GM18499 (cell line): ENCODE measurements around the gene SLC17A9.
"Not testable (repeated sequence)": the region's sequence is repeated elsewhere in the genome, so short reads cannot be mapped to it uniquely, and the experiment has no call there.

Source experiments
- ATAC-seq: cut with Tn5 transposase; IDR thresholded peaks from one replicate; pipeline ENCODE4 v1.9.1; 2021; ENCODE audit warnings: moderate number of reproducible peaks; ENCODE audit not compliant: insufficient read depth, unreplicated experiment

Gene SLC17A9

DNA sequence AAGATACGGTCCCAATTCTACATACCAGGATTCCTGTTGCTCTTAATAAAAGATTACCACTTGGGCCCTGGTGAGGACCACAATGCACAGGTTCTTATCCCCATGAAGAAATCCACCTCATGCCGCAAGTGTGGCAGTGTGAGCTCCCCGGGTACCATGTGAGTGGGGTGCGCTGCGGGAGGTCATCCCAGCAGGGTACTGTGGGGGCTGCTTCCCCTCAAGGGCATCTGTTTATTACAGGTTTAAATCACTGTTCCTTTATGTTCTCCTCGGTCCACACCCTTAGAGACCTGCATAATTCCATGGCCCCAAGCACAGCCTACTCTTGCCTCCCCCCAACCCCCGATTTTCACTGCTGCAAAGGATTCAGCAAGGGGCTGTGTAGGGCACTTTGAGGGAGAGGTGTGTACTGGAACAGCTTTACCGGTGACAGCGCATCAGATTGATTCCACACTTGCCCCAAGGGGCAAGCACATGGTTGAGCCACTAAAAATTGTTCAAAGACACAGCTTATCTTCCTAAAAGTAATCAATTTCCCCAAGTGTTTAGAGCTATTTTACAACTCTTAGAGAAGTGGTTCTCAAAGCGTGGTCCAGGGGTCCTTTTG, 32.4 kb upstream of the SLC17A9 start:
- no peak for ATAC-seq

DNA sequence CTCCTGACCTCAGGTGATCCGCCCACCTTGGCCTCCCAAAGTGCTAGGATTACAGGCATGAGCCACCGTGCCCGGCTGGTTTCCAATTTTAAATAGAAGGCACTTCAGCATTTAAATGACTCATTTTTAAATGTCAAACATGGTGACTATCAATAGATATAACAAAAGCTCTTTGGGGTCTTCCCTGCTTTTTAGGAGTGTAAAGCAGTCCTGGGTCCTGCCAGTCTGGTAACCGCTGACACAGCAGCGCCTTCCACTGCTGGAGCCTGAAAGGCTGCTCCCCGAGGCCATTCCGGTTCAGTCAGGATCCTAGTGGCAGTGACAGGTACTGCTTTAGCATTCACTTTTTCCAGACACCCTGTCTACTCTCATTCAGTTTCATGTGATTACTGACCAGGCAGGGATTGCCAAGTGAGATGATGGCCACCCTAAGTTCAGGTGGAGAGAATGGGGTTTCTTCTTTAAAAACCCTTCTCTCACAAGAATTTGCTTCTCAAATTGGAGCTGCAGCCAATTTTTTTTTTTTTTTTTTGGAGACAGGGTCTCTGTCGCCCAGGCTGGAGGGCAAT, 31.3 kb upstream of the SLC17A9 start:
- no peak for ATAC-seq

DNA sequence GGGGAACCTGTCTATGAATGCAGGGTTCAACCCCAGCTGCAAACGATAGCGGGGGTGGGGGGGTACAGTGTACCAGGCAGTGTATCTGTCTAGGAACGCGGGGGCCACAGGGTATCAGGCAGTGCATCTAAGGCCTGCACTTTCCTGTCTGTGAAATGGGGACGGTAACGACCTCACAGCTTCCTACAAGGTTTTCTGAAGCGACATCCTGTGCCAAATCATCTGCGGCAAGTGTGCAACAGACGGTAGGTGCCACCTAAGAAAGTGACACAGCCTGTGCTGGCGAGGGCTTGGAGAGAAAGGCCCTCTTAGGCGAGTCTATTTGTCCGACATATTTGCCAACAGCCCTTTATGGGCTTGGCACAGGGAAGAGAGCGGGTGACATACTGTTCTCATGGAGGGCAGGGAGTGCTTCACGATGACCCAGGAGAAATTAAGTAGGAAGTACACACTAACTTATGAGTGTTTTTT, 30.0 kb upstream of the SLC17A9 start:
- no peak for ATAC-seq

DNA sequence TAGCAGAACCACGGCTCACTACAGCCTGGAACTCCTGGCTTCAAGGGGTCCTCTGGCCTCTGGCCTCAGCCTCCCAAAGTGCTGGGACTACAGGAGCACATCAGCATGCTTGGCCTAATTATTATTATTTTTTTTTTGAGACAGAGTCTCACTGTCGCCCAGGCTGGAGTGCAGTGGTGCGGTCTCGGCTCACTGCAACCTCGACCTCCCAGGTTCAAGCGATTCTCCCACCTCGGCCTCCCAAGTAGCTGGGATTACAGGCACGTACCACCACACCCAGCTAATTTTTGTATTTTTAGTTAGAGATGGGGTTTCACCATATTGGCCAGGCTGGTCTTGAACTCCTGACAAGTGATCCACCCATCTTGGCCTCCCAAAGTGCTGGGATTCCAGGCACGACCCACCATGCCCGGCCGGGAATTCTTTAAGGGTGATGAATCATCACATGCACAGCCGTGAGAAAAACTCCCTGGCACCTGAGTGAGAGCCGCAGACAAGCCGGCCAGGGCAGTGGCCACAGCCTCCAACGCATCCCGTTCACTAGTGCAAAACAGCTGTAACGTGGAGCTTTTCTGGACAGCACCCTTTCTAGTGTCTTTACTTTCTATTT, 29.3 kb upstream of the SLC17A9 start:
- ATAC-seq, result not testable (repeated sequence)

DNA sequence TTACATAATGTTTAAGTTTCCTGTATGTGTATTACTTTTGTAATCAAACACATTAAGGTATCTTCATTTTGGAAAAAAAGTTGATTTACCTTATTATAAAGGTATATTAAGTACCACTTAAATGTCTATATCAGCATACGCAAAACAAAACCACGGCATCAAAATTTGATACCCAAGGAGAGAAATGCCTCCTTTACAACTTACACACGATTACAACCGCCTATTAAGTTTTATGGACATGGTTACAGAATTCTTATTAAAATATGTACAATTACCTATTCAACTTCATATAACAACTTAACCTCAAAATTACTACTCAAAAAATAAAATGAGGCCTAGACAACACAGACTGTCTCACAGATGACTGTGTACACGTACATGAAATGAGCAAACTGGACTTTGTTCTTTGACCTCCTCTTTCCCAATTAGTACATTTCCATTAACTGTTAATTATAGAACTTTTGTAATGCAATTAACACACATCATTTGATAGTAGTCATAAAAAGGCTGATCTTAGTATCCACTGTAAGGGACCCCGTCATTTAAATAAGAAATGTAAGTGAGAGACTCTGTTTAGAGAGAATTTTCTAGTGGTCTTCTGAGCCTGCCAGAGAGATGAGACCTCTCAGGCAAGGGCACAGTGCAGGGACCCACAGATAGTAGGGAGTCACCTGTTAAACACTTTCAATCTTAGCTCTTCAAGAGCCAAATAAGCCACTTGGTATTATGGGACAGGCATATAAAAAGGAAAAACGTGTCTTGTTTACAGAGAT, 28.7 kb upstream of the SLC17A9 start:
- ATAC-seq, result no peak

DNA sequence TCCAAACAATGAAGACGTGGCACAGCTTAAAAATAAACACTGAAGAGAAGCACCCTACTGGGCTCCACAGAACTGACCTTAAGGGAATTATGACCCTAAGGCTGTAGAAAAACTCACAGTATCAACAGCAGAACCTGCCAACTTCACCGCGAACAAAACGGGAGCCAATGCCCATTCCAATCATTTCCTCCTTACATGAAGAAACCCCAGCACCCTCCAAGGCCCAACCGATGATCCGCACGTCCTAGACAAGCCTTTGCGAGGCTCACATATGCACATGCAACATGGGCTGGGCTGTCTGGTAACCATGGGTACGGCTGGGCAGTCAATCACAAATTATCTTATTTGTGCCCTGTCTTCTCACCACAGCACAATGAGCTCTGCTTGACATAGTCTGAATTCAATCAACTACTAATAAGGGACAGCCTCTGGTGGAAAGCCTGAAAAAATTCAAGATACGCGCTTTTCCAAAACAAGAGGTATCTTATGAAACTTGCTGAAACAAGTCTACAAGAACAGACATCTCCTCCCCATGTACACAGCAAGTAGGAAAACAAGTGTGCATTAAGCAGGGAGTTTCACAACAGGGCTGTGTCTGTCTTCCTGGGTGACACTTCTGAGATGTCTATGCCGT, 27.9 kb upstream of the SLC17A9 start:
- no peak for ATAC-seq

DNA sequence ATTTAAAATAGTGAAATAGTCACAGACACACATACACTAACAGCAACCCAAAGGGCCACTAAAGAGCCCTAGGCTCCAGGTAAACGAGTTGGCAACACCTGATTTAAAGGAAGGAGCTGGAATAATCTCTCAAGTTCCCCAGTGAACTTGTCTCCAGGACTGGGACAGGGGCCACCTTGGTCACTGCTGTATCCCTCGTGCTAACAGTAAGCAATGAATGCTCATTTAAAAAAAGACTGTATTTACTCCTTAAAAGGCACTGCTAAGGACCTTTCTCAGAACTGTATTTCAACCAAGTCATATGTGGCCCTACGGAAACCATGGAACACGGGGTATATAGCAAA, 27.5 kb upstream of the SLC17A9 start:
- ATAC-seq, result no peak

- ATAC-seq, result no peak
These were observed 26.9 kb upstream of the SLC17A9 start for GRCh38 chr20:62925420-62926228.

DNA sequence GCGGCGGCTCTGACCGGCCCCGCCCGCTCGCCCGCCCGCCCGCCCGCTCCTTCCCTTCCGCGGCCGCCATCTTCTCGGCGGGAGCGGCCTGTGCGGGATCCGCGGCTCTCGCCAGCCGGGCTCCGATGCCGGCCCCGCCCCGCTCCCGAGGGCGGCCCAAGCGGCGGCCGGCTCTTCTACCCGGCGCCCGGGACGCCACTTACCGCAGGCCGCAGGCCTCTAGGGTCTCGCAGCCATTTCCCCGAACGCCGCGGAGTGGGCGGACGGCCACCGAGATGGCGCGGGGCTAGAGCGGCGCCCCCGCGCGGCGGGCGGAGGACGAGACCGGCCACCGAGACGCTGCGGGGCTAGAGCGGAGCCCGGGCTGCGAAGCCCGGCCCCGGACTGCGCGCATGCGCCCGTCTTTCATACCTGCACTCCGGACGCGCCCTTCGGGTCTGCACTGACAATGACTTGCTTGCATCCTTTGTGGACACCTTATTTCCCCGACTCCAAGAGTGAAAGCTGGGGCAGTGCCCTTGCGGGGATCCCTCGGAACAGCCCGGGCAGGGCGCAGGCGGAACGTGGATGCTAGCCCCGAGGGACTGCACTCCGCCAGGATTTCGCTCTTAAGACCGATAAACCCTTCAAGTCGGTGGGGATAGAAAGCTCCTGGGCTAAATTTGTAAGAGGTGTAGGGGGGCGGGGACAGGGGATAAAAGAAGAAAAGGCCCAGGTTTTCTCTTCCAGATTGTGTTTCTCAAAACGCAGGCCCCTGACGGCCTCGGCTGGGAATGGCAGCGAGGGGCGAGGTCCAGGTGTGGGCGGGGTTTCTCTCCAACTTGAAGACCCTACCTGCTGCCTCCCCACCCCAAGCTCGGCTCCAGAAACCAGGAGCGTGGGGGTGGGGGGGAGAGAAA, 26.0 kb upstream of the SLC17A9 start, which contains the start of gene DIDO1:
DIDO1 (minus strand) TSS at position 277 of the 899 bp plus-strand sequence.
- peak; percentile 61 for ATAC-seq

DNA sequence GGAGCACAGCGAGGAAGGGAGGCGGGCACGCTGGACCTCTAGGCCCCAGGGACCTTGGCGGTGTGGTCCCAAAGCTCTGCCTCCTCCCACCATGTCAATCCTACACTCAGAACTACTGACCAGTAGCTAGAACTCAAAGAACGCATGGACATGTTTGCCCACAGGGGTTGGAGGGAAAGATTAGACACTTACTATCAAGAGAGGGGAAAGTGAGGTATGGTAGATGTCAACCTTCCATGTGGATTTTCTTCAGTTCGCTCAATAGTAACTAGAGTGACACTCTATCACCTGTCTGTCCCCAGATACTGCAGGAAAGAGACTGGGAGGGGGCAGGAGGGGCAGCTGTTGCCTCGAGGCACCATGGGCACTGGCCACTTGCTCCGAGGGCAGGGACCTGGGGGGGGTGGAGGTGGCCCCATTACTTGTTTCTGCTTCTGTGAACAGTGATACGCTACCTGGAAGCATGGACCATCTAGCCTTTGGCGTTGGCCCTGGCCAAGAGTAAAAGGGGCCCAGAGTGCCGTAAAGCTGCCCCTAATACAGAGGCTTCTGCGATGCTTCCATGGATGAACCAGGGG, 25.3 kb upstream of the SLC17A9 start:
- no peak for ATAC-seq

DNA sequence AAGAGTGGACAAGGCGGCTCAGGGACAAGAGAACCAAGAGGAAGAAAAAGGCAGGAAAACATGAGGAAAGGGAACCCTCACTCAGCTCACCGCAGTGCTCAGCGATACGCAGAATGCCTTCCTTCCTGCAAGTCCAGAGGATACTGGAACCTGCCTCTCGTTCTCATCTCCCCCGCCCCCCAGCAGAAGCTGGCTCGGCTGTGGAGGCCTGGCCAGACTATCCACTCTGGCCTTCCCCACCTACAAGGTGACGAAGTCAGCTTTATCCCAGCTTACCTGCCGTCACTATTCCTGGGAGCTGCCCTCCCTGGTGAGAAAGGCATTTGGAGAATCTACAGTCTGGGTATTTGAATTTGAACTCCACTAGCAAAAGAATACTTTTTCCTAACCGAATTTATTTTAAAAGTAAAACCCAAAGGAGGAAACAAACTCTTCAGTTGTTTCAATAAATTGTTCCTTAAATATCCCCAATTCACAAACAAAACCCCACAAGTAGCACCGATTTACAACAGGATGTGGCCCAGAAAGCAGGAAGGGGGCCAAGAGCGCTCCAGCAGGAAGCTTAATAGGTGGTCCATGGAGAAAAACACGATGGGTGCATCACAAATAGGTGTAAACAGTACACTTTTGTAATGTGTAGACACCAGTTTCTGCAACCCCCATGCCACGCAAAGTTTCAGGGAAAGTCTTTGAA, 24.1 kb upstream of the SLC17A9 start:
- ATAC-seq, result no peak

DNA sequence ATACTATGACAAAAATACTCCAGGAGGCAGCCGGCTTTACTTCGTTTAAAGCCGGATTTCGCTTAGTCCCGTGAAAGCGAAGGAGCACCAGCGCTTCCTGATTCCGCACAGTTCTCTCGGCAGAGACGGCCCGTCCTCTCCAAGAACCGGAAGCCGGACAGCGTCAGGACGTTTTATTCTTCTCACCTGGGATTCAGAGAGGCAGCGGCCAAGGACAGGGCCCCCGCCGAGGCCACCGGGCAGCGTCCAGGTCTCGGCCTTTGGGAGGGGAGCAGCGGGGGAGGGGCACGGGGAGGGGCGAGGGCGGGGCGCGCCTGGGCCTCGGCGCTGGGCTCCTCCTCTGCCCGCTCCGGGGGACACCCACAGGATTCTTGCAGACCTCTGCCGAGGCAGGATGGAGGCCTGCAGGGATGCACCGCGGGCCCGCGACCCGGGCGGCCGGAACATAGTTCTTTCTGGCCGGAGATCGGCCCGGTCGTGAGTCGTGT, 23.4 kb upstream of the SLC17A9 start:
- ATAC-seq, result no peak

DNA sequence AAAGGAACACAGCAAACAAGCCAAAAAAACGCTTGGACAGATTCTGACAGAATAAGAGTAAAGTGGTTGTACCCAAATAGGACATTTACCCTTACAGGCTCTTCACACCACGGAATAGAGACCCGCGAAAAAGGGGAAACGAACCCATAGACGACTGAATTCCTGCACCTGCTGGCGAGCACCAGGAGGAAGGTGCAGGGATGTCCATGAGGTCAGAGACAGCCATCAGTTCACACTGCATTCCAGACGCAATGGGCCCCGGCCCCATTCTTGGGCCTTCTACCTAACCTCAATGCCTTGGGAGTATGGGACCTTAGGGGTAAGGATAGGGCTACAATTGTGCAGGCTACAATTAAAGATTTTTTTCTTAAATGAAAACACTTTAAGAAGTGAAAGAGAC, 21.0 kb upstream of the SLC17A9 start:
- ATAC-seq, result no peak

GRCh38 chr20:62933966-62934365, 18.5 kb upstream of the SLC17A9 start:
- no peak for ATAC-seq

DNA sequence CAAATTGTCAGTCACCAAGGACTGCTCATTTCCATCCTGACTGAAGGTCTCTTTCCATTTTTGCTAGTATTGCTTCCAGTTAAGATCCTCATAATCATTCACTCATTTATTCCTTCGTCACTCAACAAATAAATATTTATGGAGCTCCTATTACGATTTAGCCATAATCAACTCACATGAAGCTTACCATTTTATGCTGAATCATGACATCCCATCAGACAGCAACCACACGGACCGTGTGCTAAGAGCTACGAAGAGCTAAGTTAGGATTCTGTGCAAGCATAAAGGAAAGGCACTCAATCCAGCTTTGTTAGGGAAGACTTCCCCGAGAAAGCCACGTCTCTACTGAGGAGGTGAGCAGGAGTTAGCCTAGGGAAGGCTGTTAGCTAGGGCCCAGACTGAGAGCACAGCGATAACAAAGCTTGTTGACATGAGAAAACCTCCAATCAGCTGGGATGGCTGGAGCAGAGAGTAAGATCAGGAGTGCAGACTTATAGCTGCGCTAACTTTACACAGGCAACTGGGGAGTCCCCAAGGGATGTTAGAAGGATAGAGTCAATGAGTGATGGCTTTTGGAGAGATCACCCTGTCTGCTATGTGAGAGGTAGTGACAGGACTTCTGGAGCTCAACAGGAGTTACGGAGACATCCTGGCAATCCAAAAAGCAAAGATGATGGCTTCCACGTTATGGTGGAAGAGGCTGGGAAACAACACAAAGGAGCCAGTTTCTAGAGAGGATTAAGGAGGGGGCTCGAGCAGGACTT, 17.1 kb upstream of the SLC17A9 start:
- ATAC-seq, result no peak

- ATAC-seq, result no peak
These were observed 16.4 kb upstream of the SLC17A9 start for GRCh38 chr20:62935968-62936585.
